Measurements from ENCODE around the gene RNU6-1.

The RNU6-1 gene

GRCh38 chr15:67832031-67832551 lies 7.8 kb downstream of the RNU6-1 start:
- DNase-seq = peak; percentile 25

GRCh38 chr15:67831363-67831762 lies 8.5 kb downstream of the RNU6-1 start:
- no peak for DNase-seq

GRCh38 chr15:67829647-67830504 lies 10.0 kb downstream of the RNU6-1 start:
- DNase-seq = no peak

GRCh38 chr15:67828969-67829646 lies 10.7 kb downstream of the RNU6-1 start:
- no peak for DNase-seq

GRCh38 chr15:67828278-67828968 lies 11.4 kb downstream of the RNU6-1 start:
- DNase-seq = no peak

GRCh38 chr15:67827562-67828277 lies 12.1 kb downstream of the RNU6-1 start:
- no peak for DNase-seq

GRCh38 chr15:67826717-67827561 lies 12.9 kb downstream of the RNU6-1 start:
- no peak for DNase-seq

- no peak for DNase-seq
Observed at GRCh38 chr15:67825881-67826716, 13.7 kb downstream of the RNU6-1 start.

- DNase-seq = no peak
Observed at GRCh38 chr15:67824976-67825880, 14.6 kb downstream of the RNU6-1 start, which contains the start of gene SKOR1. Gene SKOR1 (plus strand): TSS chr15:67825509. CDS start chr15:67825603, 94 bp downstream.

- no peak for DNase-seq
Observed at GRCh38 chr15:67824197-67824968, 15.5 kb downstream of the RNU6-1 start.

GRCh38 chr15:67823314-67824196 lies 16.3 kb downstream of the RNU6-1 start:
- peak; percentile 58 for DNase-seq

GRCh38 chr15:67822537-67823313 lies 17.1 kb downstream of the RNU6-1 start:
- peak; percentile 80 for DNase-seq

- DNase-seq = peak; percentile 80
Observed at GRCh38 chr15:67821784-67822440, 17.9 kb downstream of the RNU6-1 start.

- DNase-seq = no peak
Observed at GRCh38 chr15:67820992-67821783, 18.7 kb downstream of the RNU6-1 start.
